Activated gamma-delta T cell treated with Interleukin-2 at 50 U/mL for 16 hours (primary cell): ENCODE data around the gene SOCS4.

ENCODE experiments used
- DNase-seq: peaks from one replicate; pipeline ENCODE4 v3.0.0-alpha.2; 2020

The SOCS4 gene

DNA sequence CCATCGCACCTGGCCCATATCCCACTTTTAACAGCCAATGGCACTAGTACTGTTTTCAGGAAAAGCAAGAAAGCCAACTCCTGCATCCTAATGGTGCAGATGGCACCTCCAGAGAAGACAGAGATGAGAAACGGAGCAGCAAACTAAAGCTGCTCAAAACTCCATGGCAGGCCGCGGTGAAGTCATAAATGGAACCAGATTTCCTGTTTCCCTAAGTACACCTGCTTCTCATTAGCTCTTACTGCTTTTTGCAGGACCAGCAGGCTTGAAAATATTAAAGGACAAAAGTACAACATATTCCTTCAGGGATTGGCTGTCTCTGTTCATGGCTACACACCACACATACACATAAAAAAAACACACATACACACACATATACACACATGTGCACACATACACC lies 65.3 kb downstream of the SOCS4 start:
- DNase-seq = no peak

DNA sequence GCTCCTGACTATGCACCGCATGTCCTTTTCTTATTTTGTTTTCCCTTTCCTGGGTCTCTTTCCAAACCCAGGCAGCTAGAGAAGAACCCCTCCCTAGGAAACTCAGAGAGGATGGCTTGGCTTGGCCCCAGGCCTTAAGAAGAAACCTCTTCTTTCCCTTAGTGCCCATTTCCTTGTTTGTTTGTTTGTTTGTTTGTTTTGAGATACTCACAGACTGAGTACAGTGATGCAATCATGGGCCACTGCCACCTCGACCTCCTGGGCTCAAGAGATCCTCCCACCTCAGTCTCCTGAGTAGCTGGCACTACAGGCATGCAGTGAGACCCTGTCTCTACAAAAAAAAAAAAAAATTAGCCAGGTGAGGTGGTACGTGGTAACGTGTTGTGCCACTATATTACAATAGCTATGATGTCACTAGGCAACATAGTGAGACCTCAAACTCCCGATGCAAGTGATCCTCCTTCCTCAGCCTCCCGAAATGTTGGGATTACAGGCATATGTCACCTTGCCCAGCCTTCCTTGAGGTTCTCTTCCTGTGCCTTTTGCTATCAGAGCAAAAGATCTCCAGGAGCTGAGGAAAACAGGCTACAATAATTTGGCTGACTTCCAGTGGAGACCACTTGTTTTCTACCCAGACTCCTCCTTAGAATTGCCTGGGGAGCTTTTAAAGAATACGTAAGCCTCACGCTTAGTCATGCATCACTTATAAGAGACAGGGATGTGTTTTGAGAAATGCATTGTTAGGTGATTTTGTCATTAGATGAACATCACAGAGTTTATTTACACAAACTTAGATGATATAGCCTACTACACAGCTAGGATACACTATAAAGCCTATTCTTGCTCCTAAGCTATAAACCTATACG lies 67.5 kb downstream of the SOCS4 start:
- no peak for DNase-seq

DNA sequence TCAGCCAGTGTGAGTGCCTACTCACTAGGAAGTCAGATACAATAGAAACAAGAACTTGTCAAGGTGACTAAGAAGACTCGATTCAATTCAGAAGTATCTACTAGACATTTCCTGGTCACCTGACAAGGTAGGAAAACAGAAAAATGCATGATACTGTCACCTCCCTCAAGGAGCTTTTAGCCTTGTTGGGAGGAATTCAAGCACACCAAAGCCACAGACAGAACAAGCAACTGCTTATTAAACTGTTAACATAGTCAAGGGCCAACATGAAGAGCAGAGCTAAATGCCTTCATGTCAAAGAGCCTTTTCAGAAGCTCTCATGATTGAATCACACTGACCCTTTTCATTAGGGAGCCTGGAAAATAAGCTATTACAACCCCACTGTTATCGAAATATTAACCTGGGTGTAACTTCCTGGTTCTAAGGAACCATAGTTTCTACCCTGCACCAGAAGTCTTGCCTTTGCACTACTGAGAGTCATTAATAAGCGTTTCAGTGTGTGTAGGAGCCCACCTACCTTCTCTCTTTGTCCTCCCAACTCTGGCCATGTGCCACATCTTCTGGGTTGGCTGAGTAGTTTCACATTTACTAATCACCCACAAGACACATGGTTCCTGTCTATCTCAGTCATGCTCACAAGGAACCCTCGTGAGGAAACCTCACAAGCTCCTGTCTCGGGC lies 71.0 kb downstream of the SOCS4 start:
- no peak for DNase-seq

DNA sequence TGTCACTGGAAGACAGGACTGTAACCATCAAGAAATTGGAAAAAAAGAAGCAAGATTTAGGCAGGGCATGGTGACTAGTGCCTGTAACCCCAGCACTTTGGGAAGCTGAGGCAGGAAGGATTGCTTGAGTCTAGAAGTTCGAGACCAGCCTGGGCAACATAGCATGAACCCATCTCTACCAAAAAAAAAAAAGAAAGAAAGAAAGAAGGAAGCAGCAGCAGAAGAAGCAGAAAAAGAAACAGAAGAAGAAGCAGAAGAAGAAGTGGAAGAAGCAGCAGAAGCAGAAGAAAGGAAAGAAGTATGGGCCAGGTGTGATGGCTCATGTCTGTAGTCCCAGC lies 71.5 kb downstream of the SOCS4 start:
- DNase-seq = no peak
